Fibroblast of skin of abdomen (primary cell): ENCODE results near the gene SLC25A22.

Source experiments
- DNase-seq: peaks from one replicate; pipeline ENCODE4 v3.0.0-alpha.2; 2013

Gene SLC25A22

DNA sequence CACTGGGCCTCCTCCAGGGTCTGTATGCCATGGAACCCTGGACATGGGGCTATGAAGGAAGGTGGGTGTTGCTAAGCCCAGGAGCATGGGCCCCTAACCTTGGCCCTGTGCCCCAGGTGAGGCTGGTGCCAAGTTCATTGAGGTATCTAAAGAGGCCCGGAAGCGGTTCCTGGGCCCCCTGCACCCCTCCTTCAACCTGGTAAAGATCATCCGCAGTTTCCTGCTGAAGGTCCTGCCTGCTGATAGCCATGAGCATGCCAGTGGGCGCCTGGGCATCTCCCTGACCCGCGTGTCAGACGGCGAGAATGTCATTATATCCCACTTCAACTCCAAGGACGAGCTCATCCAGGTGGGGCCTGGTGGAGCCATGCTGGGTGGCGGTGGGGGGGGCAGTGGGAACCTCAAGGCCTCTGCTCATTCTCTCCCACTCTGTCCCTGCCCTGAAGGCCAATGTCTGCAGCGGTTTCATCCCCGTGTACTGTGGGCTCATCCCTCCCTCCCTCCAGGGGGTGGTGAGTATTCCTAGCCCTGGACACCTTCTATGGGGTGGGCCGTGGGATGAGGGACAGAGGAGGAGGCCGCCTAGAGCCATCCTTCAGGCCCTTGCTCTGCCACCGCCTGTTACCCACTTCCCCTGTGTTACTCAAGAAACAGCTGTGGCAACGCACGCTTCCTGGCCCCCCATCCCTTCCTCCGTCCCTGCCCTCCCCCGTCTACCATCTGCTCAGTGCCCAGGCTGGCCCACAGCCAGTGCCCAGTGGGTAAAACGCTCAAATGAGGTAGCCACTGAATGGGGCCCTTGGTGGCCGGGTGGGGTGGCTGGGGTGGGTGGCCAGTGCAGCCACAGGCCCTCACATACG is 23.7 kb upstream of the SLC25A22 start:
- DNase-seq: no peak

DNA sequence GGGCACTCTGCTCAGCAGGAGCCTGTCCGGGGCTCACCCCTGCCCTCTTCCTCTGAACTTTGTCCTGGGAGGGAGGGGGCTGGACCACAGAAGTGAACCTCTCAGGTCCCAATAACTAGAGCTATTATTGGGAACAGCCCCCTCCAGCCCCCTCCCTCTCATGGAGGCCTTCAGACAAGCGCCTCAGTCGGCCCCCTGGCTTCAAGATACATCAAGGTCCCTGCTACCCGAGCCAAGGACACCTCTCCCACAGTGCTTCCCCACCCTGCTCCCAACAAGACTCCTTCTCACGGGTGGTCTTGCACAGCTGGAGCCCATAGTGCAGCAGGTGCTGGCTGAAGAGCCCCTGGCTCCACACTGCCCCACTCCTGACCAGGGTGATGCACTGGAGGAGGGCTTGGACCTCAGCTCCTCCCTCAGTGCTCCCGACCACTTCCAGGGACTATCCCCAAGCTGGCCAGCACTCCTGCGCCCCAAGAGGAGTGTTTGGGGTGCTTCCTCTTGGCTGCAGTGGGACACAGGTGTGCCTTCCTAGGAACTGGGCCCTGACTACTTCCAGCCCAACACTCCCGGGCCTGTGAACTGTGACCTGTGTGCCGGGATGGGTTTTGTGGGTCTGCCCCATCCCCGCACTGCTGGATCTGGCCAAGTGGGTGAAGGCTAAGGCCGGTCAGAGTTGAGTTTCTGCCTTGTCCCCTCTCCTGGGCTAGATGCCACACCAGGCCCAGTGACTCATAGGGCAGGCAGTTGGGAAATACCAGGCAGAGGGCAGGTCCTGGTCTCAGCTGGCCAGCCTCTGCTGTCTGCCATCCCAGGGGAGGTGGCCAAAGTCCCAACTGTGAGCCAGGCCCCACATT is 22.8 kb upstream of the SLC25A22 start:
- no peak for DNase-seq

DNA sequence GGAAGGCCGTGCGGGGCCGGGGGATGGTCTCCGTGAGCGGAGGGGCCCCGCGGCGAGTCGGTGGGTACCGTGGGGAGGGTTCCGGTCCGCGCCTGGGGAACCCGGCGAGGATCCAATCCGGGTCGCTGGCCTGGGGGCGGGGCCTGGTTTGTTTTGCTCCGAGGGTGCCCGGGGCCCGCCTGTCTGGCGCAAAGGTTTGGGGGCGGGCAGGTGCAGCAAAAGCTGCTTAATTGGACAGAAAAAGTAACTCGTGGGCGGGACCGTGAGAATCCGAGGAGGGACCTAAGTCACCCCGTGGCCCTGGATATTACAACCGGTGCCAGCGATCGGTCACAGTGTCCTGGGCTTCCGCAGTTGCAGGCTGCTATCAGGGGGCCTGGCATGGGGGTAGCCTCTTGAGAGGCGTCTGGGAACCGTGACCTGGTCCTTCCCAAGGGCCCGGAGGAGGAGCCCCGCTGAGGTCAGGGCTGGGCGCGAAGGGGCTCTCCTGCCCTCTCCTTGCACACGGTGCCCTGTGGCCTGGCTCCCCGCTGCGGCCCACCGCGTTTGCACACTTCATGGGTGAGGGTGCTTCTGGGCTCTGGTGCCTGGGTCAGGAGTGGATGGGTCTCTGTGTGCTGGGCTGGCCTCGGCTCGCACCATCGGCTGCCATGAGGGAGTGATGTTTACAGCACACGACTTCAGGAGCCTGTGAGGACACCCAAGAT is 22.0 kb upstream of the SLC25A22 start:
- peak; percentile 39 for DNase-seq

DNA sequence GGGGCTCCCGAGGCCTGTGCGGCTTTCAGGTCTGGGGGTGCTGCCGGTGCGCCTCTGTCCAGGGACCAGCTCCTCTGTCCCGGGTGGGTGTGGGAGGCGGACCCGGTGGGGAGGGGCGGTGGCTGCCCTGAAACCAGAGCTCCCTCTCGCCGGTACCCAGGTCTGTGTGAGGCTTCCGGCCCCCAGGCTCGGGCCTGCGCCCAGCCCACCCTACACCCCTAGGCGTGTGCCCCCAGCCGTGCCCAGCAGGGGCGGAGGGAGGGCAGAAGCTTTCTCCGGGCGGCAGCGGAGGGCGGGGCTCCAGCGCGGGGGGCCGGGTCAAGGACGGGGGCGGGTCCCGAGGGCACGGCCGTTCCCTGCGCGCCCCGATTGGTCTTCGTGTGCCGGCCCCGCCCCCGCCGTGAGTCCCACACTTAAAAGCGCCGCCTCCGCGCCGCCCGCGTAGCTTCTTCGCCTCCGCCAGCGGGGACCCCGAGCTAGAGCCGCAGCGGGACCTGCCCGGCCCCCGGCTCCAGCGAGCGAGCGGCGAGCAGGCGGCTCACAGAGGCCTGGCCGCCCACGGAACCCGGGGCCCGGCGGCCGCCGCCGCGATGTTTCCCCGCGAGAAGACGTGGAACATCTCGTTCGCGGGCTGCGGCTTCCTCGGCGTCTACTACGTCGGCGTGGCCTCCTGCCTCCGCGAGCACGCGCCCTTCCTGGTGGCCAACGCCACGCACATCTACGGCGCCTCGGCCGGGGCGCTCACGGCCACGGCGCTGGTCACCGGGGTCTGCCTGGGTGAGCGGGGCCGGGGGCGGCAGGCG is 21.2 kb upstream of the SLC25A22 start:
- peak; percentile 88 for DNase-seq

DNA sequence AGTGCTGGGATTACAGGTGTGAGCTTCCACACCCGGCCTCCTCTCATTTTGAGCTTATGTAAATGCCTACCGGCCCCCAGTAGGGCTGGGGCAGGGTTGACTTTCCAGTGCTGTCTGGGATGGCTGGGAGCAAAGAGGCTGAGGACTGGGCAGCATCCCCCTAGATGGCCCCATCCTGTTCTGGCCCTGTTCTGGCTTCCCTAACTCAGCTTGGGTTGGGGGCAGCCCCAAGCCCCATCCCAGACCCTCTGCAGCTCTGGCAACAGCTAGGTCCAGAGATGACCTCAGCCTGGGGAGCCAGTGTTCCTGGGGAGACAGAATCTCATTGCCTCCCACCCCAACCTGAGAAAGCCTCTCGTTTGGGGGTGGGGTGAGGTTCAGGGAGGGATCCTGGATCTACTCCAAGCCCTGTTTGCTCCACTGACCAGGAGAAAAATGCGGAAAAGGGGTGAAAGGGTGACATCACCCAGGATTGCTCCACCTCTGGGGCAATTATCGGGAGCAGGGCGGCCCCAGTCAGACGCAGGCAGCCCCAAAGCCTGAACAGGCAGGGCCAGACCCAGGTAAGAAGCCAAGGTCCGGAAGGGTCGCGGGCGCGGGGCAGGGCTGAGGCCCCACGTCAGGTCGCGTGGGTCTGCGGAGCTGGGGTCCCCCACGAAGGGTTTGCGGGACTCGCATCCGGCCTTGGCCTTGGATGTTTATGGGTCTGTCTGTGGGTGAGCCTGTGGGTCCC is 20.5 kb upstream of the SLC25A22 start, which contains the start of gene PNPLA2:
TSS of gene PNPLA2 (plus strand) at position 519 of the 733 bp plus-strand sequence. CDS start 805 bp downstream, outside the sequence.
- peak; percentile 52 for DNase-seq

DNA sequence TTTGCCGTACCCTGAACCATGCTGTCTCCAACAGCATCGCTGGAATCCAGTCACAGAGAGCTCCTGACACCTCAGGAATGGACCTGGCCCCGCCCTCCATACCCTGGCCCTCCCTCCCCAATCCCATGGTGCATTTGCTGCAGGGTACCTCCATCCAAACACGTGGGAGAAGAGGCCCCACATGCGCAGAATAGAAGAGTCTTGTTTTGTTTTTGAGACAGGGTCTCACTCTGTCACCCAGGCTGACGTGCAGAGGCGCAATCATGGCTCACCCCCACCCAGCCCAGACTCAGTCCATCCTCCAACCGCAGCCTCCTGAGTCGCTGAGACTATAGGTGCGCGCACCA is 18.3 kb upstream of the SLC25A22 start:
- DNase-seq: no peak

DNA sequence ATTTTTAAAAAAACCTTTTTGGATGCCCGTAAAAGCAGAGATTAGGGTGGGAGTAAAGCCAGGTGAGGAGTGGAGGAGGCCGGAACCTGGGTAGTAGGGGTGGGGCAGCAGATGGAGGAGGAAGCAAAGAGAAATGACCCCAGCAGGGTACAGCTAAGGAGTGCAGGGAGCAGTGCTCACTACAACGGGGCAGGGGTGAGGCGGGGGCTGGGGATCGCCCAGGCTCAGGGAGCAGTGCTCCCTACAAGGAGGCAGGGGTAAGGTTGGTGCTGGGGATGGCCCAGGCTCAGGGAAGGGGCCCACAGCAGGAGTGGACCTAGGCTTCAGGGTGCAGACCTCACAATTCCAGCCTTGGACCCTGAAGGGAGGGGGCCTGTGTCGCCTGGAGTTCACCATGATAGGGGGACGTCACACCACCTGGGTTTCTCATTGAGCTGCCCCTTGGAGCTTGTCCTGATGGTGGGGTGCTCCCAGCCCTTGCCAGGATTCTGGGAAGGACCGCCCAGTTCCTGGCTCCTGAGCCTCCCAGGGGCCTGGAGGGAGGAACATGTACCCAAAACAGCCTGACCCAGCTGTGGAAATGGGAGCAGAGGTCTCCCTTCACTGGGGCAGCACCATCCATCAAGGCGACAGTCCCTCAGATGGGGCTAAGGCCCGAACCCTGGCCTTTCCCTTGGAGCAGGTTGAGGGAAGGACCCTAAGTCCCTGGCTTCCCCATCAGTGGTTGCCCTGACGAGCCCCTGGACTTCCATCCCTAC is 17.8 kb upstream of the SLC25A22 start:
- no peak for DNase-seq

DNA sequence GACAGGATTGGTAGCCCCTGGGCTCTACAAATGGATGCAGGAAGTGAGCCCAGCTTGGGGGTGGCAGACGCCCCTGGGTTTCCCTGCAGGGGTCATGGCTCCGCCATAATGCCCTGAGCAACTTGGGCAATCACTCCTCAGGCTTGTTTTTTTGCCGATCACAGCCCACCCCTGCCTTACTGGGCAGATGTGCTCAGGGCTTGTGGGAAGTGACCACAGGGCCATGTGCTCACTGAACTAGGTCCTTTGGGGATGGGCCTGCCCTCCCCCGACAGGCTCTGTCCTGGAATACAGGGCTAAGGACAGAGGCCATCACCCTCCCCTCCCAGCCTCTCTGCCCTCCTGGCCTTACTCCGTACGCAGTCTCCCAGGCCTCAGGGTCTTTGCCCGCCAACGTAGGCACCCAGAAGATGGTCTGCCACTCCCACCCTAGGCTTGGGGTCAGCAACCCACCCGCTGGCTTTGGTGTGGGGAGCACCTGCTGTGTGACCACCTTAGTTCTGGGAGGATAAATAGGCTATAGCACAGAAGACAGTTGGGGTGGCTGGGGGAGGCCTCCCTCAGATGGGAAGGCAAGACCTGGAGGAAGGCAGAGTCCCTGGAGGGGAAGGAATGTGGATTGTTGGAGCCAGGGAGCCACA is 15.5 kb upstream of the SLC25A22 start:
- DNase-seq: no peak

DNA sequence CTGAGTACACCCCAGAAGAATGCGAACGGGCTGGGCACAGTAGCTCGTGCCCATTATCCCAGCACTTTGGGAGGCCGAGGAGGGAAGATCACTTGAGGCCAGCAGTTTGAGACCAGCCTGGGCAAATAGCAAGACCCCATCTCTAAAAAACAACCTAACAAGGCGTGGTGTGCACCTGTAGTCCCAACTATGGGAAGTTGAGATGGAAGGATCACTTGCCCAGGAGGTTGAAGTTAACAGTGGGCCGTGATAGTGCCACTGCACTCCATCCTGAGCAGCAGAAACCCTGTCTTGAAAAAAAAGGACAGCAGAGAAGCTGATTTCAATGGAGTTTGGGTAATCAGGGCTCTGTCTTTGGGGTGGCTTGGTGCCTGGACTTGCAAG is 15.0 kb upstream of the SLC25A22 start:
- DNase-seq: no peak

DNA sequence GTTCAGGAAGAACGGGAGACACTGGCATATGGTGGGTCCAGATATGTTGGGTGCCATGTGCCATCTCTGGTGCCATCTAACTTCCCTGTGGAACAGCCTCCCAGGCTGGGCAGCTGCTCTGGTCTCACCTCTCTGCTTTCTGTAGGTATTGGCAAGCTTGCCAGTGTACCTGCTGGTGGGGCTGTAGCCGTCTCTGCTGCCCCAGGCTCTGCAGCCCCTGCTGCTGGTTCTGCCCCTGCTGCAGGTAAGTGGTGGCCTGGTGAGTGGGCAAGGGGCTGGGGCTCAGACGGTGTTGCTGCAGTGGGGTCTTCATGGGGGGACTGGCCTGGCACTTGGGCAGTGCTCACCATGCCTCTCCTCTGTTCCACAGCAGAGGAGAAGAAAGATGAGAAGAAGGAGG is 14.3 kb upstream of the SLC25A22 start:
- DNase-seq: no peak

DNA sequence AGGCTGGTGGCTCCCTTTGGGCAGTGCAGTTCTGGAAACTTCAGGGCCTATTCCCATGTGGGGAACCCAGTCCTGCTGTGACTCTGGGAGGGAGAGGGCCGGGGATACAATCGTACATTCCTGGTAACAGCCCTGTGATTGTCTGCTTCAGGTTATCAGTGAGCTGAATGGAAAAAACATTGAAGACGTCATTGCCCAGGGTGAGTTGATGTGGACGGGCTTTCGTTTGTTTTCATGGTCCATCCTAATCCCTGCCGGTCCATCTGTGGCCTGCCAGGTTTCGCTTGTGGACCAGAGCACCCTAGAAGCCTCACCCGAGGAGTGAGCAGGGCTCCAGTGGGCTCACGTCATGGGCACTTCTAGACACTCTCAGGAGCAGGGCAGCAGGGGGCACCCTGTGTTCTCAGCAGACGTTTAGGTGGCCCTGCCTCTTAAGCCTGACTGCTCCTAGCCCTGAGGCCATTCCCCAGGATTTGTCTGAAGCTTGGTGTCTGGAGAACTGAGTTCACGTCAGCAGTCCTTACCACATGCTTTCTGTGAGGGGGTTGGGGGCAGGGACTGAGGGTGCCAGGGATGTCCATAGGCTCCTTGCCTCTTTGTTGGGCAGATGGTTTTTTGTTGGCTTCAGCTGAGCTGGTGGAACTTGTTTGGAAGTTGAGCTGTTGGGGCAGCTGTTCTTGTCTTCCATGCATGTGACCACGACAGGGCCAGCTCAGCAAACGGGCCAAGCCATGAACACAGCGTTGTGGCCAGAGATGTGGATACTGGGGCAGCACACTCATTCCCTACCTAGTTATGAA is 13.6 kb upstream of the SLC25A22 start:
- DNase-seq: no peak

DNA sequence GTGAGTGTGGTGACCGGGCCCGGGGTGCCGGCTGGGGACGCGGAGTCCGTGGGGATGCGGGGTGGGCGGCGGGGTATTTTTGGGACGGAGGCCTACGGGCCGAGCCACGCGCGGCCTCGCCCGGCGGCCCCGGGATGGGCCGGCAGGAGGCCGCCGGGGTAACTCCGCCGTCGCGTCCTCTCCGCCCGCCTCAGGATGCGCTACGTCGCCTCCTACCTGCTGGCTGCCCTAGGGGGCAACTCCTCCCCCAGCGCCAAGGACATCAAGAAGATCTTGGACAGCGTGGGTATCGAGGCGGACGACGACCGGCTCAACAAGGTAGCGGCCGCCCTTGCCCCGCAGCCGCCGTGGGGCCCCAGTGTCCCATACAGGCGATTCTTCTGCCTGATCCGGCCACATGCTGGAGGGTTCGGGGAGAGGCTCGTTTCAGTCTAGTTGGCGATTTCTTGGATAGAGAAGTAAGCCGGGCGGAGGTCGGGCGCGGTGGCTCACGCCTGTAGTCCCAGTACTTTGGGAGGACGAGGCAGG is 12.0 kb upstream of the SLC25A22 start:
- no peak for DNase-seq

DNA sequence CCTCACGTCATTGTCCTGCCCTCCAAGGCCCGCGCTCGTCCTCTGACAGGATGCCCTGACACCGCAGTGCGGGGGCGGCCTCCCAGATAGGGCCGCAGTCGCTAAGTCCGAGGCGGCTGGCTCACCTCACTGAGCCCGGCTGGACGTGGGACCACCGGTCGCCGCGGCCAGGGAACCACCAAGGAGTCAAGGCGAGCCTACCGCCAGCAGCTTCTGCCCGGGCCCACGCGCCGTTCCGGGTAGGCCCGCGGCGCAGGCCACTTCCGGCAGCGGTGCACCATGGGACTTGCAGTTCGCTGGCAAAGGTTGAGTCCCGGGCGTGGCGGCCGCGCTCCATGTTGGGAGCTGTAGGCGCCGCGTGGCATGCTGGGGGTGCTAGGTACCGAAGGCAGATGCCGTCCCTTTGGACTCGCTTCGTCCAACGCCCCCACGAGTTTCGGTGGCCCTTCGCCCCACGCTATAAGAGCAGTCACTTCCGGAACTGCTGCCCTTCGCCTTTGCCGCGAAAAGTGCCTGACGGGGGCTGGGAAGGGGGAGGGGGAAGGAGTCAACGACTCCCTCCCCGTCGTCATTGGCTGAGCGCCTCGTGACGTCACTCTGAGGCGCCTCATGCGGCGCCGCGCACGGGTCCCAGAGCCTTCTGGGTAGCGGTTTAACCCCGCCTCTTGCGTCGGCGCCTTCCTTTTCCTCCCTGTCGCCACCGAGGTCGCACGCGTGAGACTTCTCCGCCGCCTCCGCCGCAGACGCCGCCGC is 11.4 kb upstream of the SLC25A22 start, which contains the start of gene RPLP2:
TSS of gene RPLP2 (plus strand) at position 681 of the 753 bp plus-strand sequence. CDS start 268 bp downstream, outside the sequence.
- peak; percentile 97 for DNase-seq

DNA sequence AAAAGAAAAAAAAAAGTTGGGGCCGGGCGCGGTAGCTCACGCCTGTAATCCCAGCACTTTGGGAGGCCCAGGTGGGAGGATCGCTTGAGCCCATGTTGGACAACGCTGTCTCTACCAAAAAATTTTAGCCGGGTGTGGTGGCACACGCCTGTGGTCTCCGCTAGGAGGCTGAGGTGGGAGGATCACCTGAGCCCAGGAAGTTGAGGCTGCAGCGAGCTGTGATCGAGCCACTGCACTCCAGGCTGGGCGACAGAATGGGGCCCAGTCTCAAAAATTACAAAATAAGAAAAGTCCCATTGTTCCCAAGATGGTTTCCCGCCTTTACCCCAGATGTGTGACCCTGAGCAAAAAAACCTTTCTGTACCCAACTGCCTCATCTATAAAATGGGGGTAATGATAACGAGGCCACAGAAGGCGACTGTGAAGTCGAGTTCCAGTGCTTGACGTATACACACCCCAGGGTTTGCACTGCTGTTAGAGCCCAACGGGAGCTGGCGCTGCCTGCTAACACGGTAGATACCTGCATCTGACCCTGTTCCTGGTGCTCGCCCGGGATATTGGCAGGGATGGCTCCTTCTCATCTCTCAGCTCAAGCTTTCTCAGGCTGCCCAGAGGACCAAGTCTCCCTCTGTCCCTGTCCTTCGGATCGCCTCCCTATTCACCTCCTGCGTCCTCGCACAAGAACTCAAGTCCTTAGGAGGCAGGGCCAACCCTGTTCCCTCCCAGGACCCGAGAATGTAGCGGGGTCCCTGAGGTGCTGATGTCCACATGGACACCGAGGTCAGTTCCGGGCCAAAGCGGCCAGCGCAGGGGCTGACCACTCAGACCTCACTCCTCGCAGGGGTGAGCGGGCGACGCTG is 10.6 kb upstream of the SLC25A22 start:
- DNase-seq: no peak

DNA sequence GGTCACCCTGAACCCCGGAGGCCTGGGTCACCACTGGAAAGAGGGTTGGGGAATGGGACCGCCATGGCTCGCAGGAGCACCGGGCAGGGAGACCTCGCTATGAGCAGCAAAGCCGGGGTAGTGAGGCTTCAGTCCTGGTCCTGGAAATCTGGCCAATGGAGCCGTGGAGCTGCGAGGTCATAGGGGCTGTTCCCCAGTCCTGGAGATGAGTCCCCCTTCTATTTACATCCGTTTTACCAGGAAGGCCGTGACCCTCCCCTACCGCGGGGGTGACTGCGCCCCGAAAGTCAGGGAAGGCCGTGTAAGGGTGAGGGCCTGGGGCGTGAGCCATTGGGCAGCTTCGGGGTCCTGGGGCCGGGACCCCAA is 6.5 kb upstream of the SLC25A22 start:
- no peak for DNase-seq

DNA sequence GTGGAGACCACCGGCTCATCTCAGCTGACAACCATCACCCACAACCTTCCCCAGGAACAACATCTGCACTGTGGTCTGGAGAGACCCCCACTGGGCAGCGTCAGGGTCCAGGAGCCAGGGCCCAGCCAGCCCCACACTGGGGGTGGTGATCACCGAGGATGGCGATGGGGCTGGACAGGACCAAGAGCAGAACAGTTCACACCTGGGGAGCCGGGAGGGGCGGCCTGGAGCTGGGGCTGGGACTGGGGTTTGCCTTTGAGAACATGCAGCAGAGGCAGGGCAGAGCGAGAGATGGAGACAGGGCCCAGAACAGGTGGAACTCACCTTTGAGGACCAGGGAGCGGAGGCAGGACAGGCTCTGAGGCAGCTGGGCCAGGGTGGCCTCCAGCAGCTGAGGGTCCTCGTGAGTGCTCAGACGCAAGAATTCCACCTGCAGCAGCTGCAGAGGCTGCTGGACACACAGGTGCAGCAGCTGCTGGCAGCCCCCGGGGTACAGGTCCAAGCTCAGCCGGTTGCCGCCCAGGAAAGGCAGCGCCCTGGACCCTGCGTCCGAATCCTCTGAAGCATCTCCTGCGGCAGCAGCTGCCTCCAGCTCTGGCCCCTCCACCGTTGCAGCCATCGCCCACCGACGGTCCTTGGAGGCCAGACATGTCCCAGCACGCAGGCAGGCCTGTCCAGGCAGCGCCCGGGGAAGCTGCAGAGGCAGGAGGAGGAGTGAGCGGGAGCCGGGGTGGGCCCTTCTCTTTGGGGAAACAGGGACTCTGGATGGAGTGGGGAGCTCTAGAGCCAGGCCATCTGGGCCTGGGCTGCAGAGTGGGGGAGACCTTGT is 5.9 kb upstream of the SLC25A22 start:
- DNase-seq: no peak

DNA sequence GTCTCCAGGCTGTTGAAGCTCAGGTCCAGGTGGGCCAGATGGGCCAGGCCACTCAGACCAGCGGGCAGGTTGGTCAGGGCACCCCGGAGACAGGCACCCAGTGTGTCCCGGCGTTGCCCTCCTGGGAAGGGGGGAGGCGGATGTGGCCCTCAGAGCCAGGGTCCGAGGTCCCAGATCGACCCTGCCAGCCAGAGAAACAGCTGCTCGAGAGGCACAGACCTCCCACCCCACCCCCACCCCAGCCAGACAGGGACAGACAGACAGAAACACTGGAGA is 5.3 kb upstream of the SLC25A22 start:
- DNase-seq: no peak
